Pancreas (tissue), 10 donors: ENCODE results near the gene P3H3. TPM values are rescaled to one million over a fixed set of nuclear protein-coding genes. Genes with fewer than 3 reads are reported as not detected.
"Not testable (repeated sequence)": the region's sequence is repeated elsewhere in the genome, so short reads cannot be mapped to it uniquely, and the experiment has no call there.

Experiments
- ATAC-seq, 4 donors: fragments of 200-7000 bp; cut with Tn5 transposase; one replicate each; pipeline versions ENCODE4 v1.8.0 to v1.9.1; 2020; ENCODE audit warnings: mild to moderate bottlenecking in 4 of 4, moderate library complexity in 4 of 4
- DNase-seq, 6 donors: peaks; one replicate each; pipeline ENCODE4 v3.0.0-alpha.2; 2020
- FAIRE-seq: peaks from 2 replicates; lab custom pipeline; 2012; peaks lifted over from hg19 to GRCh38; lab: Jason Lieb, UNC
- H3K27ac ChIP-seq, 4 donors: fragments of 200-600 bp; sonication (generic); 1 replicate in 3 of 4; 2 replicates in 1 of 4; pipeline versions ENCODE4 v1.5.0 to v1.8.0; 2020
- H3K27me3 ChIP-seq, 4 donors: fragments of 200-600 bp; one replicate each; pipeline ENCODE4 v1.8.0; 2021
- H3K36me3 ChIP-seq, 3 donors: fragments of 200-600 bp; sonication (generic) in 1 of 3; one replicate each; pipeline versions ENCODE4 v1.5.0 to v1.8.0; 2020 to 2021
- H3K4me1 ChIP-seq, 3 donors: fragments of 200-600 bp; one replicate each; pipeline ENCODE4 v1.8.0; 2021
- H3K4me3 ChIP-seq, 4 donors: fragments of 200-600 bp; sonication (generic) in 2 of 4; one replicate each; pipeline versions ENCODE4 v1.5.0 to v1.8.0; 2020 to 2021
- H3K9me3 ChIP-seq, 4 donors: fragments of 200-600 bp; one replicate each; pipeline ENCODE4 v1.8.0; 2021
- WGBS, 2 donors: extraction: QIAGEN DNeasy Blood & Tissue Kit; methylation state at CpG; one replicate each; pipeline ENCODE4 v1.1.7; 2013; 5-methylcytosine and 5-hydroxymethylcytosine counted together
- intact Hi-C, 3 donors: fragments of 100-400 bp; cut with DNase I; formaldehyde crosslinking; loops; one replicate each; pipeline versions ENCODE4 v1.11.1 to v1.14.2; 2022
- polyA plus RNA-seq, 2 donors: library from polyadenylated mRNA; stranded (reverse); fragments of 200-250 nt; gene quantifications; one replicate each; pipeline ENCODE4 v1.2.3, GENCODE V29; 2013
- total RNA-seq, 6 donors: library from RNA; stranded (reverse); fragmentation: NEBNext Ultra II Directional in 4 of 6; extraction: Animal tissue kit (Norgen Biotek cat#: 25700) in 4 of 6; gene quantifications; one replicate each; pipeline versions ENCODE4 v1.2.1 to v1.2.4, GENCODE V29; 2021 to 2023
- TF ChIP-seq, protein P1 (sequence below), 4 donors: fragments of 200-600 bp; sonication (generic) in 3 of 4; IDR thresholded peaks; one replicate each; pipeline versions ENCODE4 v1.5.0 to v1.8.0; 2021; ENCODE audit warnings: antibody characterized with exemption in 4 of 4
- donor health status: healthy with polysubstance abuse.
- donor health status: DM: no; HTN: no; CAD: no; lungs with moderate emphysema.
- donor health status: DM: no; HTN: no; CAD: no.
- donor health status: control.
- donor health status: control.
- donor health status: Bipolar disorder and iron deficiency.
- donor health status: DM: yes; HTN: yes; CAD: no.
- donor health status: DM: no; HTN: no; CAD: no.
- donor health status: DM: no; HTN: no; CAD: no.
- donor health status: DM: yes; HTN: yes; CAD: no.

The P3H3 gene
- total and polyA plus RNA-seq, 8 donors, result 5.6 to 32.8 (median 10.2) TPM

DNA sequence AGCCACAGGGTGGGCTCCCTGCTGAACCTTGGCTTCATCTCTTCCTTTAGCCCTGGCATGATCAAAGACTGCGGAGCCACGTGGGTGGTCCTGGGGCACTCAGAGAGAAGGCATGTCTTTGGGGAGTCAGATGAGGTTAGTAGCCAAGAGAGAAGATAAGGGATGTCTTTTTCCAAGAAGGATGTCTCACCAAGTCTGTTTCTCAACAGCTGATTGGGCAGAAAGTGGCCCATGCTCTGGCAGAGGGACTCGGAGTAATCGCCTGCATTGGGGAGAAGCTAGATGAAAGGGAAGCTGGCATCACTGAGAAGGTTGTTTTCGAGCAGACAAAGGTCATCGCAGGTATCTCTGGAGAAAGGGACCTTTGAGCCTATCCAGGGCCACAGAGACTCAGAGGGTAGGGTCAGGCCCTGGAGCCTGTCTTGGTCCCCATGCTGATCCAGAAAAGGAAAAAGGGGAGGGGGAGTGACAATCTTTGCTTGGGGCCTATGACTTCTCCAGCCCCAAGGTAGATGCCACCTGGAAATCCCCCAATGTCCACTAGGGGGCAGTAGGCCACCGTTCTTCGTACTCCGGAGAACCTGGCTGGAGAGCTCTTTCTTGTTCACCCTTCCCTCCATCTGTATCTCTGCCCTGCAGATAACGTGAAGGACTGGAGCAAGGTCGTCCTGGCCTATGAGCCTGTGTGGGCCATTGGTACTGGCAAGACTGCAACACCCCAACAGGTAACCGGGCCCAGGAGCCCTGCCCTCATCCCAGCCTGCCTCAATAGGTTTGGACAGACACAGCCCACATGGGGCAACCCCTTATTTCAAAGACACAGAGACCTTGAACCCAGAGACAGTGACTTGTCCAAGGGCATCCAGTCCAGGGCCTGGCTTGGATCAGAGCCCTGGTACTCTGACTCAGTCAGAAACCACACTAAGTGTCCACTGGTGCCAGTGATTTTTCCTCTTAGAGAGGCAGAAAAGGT, 41.1 kb downstream of the P3H3 start:
- intact Hi-C loops, result no loop called here
- Histone ChIP-seq H3K9me3 (no peaks in the 10 kb centered on the region), H3K4me3 (peak overlapping the region in 1 of 4 donors; percentile 100), H3K27me3 (no peaks in the 10 kb centered on the region), H3K4me1 (peaks cover 9 to 27% (median 14%) of the 10 kb centered on the region in 3 donors), H3K27ac (peak overlapping the region in 2 of 4 donors; percentile 10 to 99), H3K36me3 (peaks cover 0 to 11% (median 0%) of the 10 kb centered on the region in 3 donors)
- TF ChIP-seq, protein P1, sequence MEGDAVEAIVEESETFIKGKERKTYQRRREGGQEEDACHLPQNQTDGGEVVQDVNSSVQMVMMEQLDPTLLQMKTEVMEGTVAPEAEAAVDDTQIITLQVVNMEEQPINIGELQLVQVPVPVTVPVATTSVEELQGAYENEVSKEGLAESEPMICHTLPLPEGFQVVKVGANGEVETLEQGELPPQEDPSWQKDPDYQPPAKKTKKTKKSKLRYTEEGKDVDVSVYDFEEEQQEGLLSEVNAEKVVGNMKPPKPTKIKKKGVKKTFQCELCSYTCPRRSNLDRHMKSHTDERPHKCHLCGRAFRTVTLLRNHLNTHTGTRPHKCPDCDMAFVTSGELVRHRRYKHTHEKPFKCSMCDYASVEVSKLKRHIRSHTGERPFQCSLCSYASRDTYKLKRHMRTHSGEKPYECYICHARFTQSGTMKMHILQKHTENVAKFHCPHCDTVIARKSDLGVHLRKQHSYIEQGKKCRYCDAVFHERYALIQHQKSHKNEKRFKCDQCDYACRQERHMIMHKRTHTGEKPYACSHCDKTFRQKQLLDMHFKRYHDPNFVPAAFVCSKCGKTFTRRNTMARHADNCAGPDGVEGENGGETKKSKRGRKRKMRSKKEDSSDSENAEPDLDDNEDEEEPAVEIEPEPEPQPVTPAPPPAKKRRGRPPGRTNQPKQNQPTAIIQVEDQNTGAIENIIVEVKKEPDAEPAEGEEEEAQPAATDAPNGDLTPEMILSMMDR (IDR thresholded peaks at IDR 0.05), result peak; percentile 87 to 96 (median 93)
- 19 to 20% methylated on average over 12 of the region's 12 CpGs for WGBS, 2 donors
- FAIRE-seq (no peak), ATAC-seq (peak in 3 of 4 donors; percentile 21 to 31 (median 24)), DNase-seq (peak; percentile 75 to 91 (median 86))

DNA sequence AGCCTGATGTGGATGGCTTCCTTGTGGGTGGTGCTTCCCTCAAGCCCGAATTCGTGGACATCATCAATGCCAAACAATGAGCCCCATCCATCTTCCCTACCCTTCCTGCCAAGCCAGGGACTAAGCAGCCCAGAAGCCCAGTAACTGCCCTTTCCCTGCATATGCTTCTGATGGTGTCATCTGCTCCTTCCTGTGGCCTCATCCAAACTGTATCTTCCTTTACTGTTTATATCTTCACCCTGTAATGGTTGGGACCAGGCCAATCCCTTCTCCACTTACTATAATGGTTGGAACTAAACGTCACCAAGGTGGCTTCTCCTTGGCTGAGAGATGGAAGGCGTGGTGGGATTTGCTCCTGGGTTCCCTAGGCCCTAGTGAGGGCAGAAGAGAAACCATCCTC, 42.1 kb downstream of the P3H3 start:
- H3K27ac ChIP-seq, intact Hi-C loops, H3K9me3 ChIP-seq, ATAC-seq, DNase-seq, FAIRE-seq, H3K27me3 ChIP-seq, H3K4me3 ChIP-seq: not testable (repeated sequence)
- WGBS, 2 donors, result 51 to 59% methylated on average over 4 of the region's 4 CpGs
- Histone ChIP-seq H3K36me3 (peaks cover 0 to 11% (median 0%) of the 10 kb centered on the region in 3 donors), H3K4me1 (peaks cover 9 to 27% (median 14%) of the 10 kb centered on the region in 3 donors)

DNA sequence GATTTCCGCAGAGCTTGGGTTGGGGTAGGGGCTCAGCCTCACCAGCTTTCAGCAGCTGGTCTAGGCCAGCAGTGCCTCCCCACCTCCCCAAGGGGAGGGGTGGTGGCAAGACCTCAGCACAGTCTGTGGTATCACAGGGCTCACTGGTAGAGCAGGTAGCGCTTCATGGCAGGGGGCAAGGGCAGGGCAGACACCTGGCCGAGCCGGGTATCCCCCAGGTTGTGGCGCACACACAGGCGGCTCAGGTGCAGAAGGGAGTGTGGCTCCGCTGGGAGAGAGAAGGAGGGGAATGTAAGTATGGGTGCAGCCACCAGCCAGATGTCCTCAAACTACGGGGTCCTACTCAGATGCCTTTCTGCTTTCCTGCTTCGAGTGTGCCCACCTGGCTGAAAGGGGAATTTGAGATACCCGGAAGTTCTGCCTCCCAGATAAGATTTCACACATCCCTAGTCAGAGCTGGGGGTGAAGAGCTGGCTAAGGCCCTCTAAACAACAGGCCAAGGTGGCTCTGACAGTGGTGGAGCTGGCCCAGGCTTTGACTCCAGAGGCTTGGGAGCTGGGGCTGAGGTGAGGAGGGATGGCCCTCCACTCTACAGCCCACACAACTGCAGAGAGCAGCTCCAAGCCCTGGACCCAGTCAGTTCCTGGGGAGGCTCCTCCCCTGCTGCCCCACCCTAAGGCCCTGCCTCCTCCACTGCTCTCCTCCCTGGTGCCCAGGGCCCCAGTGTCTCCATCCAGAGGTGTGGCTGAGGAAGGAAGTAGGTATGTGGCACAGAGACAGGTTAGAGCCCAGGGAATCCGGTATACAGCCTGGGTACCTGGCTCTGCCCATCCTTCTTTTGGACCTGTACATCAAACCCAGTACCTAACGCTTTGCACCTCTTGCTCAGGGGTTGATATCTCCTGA, 43.1 kb downstream of the P3H3 start:
- no peaks in the 10 kb centered on the region for H3K9me3 ChIP-seq
- intact Hi-C loops, result no loop called here
- peaks cover 9 to 27% (median 14%) of the 10 kb centered on the region in 3 donors for H3K4me1 ChIP-seq
- no peak overlapping the region for H3K27ac ChIP-seq
- peaks cover 0 to 11% (median 0%) of the 10 kb centered on the region in 3 donors for H3K36me3 ChIP-seq
- TF ChIP-seq, protein P1 (IDR thresholded peaks at IDR 0.05), result no peak
- ATAC-seq (no peak), FAIRE-seq (no peak), DNase-seq (peak in 1 of 6 donors; percentile 67)
- H3K27me3 ChIP-seq, result no peaks in the 10 kb centered on the region
- WGBS, 2 donors, result 72 to 73% methylated on average over 12 of the region's 12 CpGs
- H3K4me3 ChIP-seq, result no peak overlapping the region

DNA sequence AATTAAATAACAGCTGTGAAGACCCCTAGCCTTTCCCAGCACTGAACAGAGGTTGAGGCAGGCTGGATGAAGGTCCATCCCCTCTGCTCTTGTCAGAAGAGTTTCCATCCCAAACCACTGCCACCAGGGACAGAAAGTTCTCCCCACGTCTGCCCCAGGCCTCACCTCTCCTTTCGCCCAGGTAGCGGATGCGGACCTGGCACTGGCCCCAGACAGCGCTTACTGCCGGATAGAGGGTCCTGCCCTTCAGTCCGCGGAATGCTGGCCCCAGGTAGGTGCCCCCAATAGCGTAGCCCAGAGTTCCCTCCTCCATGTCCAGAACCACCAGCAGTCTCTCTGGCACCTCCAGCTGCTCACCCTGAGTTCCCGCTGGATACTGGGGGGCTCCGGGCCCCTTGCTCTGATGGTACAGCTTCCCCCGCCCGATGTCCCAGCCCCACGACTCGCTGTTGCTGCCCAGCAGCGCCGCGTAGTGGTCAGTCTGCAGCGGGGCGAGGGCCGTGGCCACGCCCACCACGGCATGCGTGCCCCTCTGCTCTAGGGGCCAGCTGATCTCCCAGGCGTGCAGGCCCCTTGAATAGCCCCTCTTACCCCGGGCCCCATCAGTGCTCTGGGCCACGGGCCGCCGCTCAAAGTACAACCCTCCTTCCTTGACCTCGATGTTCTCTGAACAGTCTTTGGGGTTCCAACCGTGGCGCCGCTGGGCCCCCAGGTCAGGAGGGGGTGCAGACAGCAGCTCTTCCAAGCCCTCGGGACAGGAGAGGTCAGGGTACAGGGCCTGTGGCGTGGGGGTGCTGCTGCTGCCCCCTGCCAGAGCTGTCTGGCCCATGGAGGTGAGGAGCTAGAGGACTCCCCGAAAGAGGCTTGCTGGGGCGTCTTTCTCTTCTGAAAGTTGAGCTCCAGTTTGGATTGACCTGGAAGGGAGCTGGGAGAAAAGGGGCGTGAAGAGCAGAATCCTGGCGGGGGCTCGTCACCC, 44.2 kb downstream of the P3H3 start:
- TF ChIP-seq, protein P1 (IDR thresholded peaks at IDR 0.05), result peak; percentile 95 to 98 (median 96)
- DNase-seq, result peak; percentile 76 to 96 (median 88)
- Histone ChIP-seq H3K27ac (peak overlapping the region; percentile 31 to 74 (median 52)), H3K4me3 (peak overlapping the region; percentile 67 to 82 (median 78)), H3K36me3 (peaks cover 0 to 11% (median 0%) of the 10 kb centered on the region in 3 donors), H3K27me3 (no peaks in the 10 kb centered on the region), H3K4me1 (peaks cover 9 to 23% (median 14%) of the 10 kb centered on the region in 3 donors), H3K9me3 (no peaks in the 10 kb centered on the region)
- intact Hi-C loops, result no loop called here
- no peak for FAIRE-seq
- WGBS, 2 donors, result 1 to 2% methylated on average over 39 to 40 of the region's 40 CpGs
- peak; percentile 67 to 83 (median 78) for ATAC-seq
